Mucosa of descending colon (tissue), 3 donors: Measurements from ENCODE around the gene AXDND1. TPM values are rescaled to one million over a fixed set of nuclear protein-coding genes. Genes with fewer than 3 reads are reported as not detected.

ENCODE experiments used
- ATAC-seq: fragments of 200-7000 bp; cut with Tn5 transposase; one replicate; pipeline ENCODE4 v1.9.1; 2020; ENCODE audit warnings: mild to moderate bottlenecking, moderate library complexity
- DNase-seq, 3 donors: peaks; one replicate each; pipeline ENCODE4 v3.0.0-alpha.2; 2020
- H3K36me3 ChIP-seq: fragments of 200-600 bp; one replicate; pipeline ENCODE4 v1.8.0; 2021; ENCODE audit warnings: low read depth, mild to moderate bottlenecking
- H3K4me1 ChIP-seq: fragments of 200-600 bp; one replicate; pipeline ENCODE4 v1.8.0; 2021; ENCODE audit warnings: low read depth, mild to moderate bottlenecking
- H3K4me3 ChIP-seq: fragments of 200-600 bp; one replicate; pipeline ENCODE4 v1.8.0; 2021; ENCODE audit warnings: mild to moderate bottlenecking
- H3K9me3 ChIP-seq: fragments of 200-600 bp; one replicate; pipeline ENCODE4 v1.8.0; 2021; ENCODE audit warnings: mild to moderate bottlenecking
- intact Hi-C, 2 donors: fragments of 100-400 bp; cut with DNase I in 1 of 2; cut with micrococcal nuclease in 1 of 2; formaldehyde crosslinking; loops; one replicate each; pipeline versions ENCODE4 v1.11.0 to v1.11.1; 2022; cut with DNase I, micrococcal nuclease
- total RNA-seq, 3 donors: library from RNA; stranded (reverse); fragmentation: NEBNext Ultra II Directional in 2 of 3; extraction: Animal tissue kit (Norgen Biotek cat#: 25700) in 2 of 3; gene quantifications; one replicate each; pipeline versions ENCODE4 v1.2.1 to v1.2.4, GENCODE V29; 2021 to 2023
- TF ChIP-seq, protein P1 (sequence below): fragments of 200-600 bp; IDR thresholded peaks from one replicate; pipeline ENCODE4 v1.8.0; 2022; ENCODE audit warnings: antibody characterized with exemption, mild to moderate bottlenecking
- donor health status: DM: no; HTN: no; CAD: no; lungs with moderate emphysema.
- donor health status: DM: no; HTN: no; CAD: no.
- donor health status: DM: no; HTN: yes; CAD: no.

Gene AXDND1
- total RNA-seq, 3 donors from 2014 or later, result 5.6 to 21.1 (median 10.2) TPM

DNA sequence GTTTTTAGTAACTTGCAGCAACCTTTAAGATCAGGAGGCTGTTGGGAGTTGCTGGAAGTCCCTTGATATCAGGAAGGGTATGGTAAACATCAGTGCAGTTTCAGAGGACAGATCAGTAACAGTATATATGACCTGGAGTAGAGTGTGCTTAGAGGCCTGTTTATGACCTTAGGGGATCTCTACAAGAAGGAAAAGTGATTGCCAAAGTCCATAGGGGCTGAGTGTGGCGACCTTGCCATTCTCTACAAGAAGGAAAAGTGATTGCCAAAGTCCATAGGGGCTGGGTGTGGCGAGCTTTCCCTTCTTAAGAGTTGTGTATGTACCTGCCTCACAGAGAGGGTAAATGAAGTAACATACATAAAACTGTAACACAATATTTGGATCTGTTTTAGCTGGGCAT lies 28.5 kb upstream of the AXDND1 start:
- Histone ChIP-seq H3K4me3 (no peak overlapping the region), H3K4me1 (no peaks in the 10 kb centered on the region), H3K9me3 (no peaks in the 10 kb centered on the region), H3K36me3 (no peaks in the 10 kb centered on the region)
- DNase-seq (peak in 1 of 3 donors; percentile 28), ATAC-seq (peak; percentile 70)
- intact Hi-C loops, result no loop called here
- TF ChIP-seq, protein P1, sequence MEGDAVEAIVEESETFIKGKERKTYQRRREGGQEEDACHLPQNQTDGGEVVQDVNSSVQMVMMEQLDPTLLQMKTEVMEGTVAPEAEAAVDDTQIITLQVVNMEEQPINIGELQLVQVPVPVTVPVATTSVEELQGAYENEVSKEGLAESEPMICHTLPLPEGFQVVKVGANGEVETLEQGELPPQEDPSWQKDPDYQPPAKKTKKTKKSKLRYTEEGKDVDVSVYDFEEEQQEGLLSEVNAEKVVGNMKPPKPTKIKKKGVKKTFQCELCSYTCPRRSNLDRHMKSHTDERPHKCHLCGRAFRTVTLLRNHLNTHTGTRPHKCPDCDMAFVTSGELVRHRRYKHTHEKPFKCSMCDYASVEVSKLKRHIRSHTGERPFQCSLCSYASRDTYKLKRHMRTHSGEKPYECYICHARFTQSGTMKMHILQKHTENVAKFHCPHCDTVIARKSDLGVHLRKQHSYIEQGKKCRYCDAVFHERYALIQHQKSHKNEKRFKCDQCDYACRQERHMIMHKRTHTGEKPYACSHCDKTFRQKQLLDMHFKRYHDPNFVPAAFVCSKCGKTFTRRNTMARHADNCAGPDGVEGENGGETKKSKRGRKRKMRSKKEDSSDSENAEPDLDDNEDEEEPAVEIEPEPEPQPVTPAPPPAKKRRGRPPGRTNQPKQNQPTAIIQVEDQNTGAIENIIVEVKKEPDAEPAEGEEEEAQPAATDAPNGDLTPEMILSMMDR, result no peak

DNA sequence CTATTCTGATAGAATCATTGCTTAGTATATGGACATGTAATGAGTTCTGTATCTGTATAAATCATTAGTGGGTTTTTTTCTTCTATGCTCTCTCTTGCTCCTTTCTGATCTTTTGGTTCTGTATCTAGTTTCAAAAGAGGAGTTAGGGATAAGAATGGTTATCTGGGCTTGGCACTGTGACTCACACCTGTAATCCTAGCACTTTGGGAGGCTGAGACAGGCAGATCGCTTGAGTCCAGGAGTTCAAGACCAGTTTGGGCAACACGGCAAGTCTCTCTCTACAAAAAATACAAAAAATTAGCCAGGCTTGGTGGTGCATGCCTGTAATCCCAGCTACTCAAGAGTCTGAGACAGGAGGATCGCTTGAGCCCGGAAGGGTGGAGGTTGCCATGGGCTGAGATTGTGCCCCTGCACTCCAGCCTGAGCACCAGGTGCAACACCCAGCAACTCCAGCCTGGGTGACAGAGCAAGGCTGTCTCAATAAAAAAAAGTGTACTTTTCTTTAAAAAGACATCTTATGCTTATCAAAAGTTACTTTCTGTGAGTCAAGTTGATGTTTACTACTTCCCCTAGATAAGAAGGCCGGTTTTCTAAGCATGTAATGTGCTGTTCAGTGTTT lies 27.7 kb upstream of the AXDND1 start:
- Histone ChIP-seq H3K4me1 (no peaks in the 10 kb centered on the region), H3K4me3 (no peak overlapping the region), H3K9me3 (no peaks in the 10 kb centered on the region), H3K36me3 (no peaks in the 10 kb centered on the region)
- DNase-seq, result no peak
- TF ChIP-seq, protein P1, result no peak
- no peak for ATAC-seq
- intact Hi-C loops, result no loop called here

DNA sequence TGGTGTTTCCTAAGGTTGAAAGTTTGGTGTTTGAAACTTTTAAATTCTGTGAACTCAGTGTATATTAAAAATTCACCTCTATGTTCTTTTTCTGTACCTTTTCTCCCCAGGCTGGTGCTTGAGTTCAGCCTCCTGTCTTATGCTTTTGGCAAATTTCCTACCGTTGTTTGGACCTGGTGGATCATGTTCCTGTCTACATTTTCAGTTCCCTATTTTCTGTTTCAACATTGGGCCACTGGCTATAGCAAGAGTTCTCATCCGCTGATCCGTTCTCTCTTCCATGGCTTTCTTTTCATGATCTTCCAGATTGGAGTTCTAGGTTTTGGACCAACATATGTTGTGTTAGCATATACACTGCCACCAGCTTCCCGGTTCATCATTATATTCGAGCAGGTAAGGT lies 24.9 kb upstream of the AXDND1 start:
- Histone ChIP-seq H3K36me3 (no peaks in the 10 kb centered on the region), H3K9me3 (no peaks in the 10 kb centered on the region), H3K4me3 (no peak overlapping the region), H3K4me1 (no peaks in the 10 kb centered on the region)
- ATAC-seq, result no peak
- intact Hi-C loops, result no loop called here
- TF ChIP-seq, protein P1, result no peak
- no peak for DNase-seq

DNA sequence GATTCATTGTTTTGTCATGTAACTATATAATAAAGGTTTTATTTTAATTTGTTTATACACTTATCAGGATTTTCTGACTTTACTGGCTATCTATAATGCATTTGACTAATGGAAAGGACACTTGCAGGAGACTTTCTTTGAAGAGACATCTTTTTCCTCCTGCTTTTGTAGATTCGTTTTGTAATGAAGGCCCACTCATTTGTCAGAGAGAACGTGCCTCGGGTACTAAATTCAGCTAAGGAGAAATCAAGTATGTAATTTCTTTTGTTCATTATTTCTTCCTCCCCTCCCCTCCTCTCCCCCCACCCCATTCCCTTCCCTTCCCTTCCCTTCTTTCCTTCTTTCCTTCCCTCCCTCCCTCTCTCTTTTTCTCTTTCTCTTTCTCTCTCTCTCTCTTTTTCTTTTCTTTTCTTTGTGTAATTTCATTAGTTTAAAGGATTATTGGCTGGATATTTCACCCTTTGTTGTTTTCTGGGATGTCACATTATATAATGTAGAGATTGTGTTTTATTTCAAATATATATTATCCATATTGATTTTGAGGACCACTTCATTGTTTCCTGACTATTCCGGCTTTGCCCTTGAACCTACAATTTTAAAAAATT lies 23.7 kb upstream of the AXDND1 start:
- intact Hi-C loops, result no loop called here
- no peak for DNase-seq

DNA sequence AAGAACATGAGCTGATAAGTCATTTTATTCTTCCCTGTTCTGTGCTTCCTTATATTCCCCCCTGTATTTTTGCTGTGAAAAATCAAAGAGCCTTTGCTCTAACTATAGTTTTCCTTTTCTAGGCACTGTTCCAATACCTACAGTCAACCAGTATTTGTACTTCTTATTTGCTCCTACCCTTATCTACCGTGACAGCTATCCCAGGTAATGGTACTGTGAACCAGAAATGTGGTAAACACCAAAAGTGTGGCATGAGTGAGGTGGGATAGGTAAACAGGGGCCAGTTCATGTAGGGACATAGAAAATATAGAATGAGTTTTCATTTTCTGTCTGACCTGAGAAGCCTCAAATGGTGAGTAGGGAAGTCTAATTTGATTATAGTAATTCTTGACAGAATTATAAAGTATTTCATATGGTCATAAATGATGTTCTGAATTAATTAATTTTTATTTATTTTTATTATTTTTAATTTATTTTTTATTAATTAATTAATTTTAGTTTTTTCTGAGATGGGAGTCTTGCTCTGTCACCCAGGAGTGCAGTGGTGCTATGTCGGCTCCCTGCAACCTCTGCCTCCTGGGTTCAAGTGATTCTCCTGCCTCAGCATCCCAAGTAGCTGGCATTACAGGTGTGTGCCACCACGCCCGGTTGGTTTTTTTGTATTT lies 22.9 kb upstream of the AXDND1 start:
- Histone ChIP-seq H3K9me3 (no peaks in the 10 kb centered on the region), H3K36me3 (no peaks in the 10 kb centered on the region), H3K4me1 (no peaks in the 10 kb centered on the region), H3K4me3 (no peak overlapping the region)
- TF ChIP-seq, protein P1, result no peak
- DNase-seq, result no peak
- no peak for ATAC-seq
- intact Hi-C loops, result no loop called here

More for the DNA sequence above, 23.7 kb upstream of the AXDND1 start:
- Histone ChIP-seq H3K4me3 (no peak overlapping the region), H3K4me1 (no peaks in the 10 kb centered on the region), H3K9me3 (no peaks in the 10 kb centered on the region), H3K36me3 (no peaks in the 10 kb centered on the region)
- no peak for ATAC-seq
- TF ChIP-seq, protein P1, result no peak
